Stimulated activated CD4-positive, alpha-beta T cell treated with anti-CD3 and anti-CD28 coated beads, Interleukin-2, amount 100 ng/mL, for 4 hours (primary cell): ENCODE data around the gene G3BP2.
A peak's percentile ranks its signal among the peaks of the same experiment; 100 is the strongest.
"Not testable (repeated sequence)": the region's sequence is repeated elsewhere in the genome, so short reads cannot be mapped to it uniquely, and the experiment has no call there.

Source experiments
- DNase-seq: peaks from one replicate; pipeline ENCODE4 v3.0.0-alpha.2; 2020; ENCODE audit warnings: low read depth

G3BP2 gene

DNA sequence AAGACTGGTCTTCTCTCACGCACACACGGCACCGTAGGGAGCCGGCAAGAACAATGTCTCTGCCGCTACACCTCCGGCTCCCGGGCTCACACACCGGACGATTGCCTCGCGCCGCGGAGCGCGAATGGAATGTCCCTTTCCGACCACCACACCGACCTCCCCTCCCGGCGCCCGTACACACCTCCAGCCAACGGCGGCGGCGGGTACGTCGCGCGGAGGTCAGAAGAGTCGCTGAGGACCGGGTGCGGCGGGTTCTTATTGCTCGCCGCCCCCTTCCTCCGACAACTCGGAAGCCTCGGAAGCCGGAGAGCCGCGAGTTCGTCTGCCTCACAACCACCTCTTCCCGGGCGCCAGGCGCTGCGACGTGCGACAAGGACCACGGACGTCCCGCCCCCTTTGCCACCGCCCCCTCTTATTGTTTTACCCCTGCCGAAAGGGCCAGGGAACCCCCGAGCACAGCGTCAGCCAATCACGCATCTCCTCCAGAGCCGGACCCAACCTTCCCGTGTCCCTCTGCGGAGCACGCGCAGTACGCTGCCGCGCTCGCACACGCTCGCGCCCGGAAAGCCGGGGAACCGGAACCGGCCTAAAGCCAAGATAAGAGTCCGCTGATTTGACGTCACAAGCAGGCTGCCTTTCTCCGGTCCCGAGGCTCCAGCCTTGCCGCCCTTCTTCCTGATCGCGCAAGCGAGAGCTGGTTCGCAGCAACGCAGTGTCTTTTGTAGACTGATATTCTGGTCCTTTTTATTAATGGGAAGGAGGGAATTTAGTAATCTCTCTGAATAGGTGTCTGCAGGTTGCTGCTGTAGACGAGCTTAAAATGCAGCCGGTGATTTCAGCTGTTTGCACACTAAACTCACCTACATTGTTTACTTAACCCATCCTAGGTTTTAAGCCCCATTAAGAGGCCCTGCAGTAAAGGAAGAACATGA, at the start of gene G3BP2:
Gene G3BP2, minus strand, starts transcription at position 385 of the 932 bp plus-strand sequence. CDS start 11,386 bp downstream, outside the sequence.
- peak; percentile 97 for DNase-seq

DNA sequence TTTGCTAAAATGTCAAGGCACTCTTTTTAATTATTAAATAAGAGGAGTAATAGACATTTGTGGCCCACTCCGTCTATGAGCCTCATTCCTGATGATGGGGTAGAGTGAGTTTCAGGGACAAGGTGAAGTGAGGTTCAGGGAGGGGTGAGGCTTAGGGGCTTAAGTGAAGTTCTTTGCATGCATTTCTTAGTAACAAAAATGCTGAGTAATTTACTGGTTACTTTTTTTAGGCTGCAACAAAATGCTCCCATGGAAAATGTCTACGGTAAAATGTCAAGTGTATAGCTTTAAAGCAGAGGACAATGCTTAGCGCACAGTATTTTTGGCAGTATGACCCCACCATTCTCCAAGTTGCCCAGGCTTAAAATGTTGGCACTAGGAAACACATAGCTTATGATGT, 49.2 kb upstream of the G3BP2 start:
- DNase-seq = no peak

DNA sequence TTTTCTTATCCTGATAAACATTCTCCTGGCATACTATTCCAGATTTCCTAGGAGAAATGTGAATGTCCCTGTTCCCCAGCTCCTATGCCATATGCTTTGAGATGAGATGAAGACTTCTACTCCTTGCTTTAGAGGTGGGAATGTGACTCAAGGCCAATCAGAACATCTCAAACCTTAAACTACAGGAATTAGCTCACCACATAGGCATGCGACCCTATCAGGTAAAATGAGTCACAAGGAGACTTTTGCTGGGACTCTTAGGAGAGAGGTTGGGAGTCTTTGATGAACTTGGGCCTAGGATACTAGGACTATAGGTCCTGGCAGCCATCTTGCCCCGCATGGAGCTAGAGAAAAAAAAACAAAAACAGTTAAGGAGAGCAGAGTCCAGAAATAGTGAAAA, 45.3 kb upstream of the G3BP2 start:
- no peak for DNase-seq

DNA sequence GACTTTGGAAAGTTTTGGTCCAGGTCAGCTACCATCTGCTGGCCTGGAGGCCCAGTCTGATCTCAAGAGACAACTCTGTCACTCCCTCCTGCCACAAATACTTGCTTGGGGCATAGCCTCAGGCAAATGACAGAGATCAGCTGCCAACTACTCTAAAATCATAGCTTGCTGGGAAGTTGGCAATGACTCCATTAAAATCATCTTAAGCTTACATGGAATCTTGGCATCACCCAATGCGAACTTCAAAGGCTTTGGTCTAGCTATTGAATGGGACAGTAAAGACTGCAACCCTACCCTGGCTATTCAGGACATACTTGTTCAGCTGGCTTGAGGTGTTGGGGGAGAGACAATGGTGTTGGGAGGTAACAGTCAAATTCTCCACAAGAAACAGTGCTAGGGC, 44.2 kb upstream of the G3BP2 start:
- DNase-seq = no peak

DNA sequence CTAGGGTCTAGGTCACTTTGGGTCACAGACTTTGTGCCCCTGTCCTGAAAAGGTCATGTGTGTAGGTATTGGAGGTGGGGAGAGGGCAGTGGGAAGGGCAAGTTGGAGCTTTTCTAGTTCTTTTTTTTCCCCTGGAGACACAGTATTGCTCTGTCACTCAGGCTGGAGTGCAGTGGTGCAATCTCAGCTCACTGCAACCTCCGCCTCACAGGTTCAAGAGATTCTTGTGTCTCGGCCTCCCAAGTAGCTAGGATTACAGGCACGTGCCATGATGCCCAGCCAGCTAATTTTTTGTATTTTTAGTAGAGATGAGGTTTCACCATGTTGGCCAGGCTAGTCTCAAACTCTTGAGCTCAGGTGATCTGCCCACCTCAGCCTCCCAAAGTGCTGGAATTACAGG, 42.8 kb upstream of the G3BP2 start:
- not testable (repeated sequence) for DNase-seq

DNA sequence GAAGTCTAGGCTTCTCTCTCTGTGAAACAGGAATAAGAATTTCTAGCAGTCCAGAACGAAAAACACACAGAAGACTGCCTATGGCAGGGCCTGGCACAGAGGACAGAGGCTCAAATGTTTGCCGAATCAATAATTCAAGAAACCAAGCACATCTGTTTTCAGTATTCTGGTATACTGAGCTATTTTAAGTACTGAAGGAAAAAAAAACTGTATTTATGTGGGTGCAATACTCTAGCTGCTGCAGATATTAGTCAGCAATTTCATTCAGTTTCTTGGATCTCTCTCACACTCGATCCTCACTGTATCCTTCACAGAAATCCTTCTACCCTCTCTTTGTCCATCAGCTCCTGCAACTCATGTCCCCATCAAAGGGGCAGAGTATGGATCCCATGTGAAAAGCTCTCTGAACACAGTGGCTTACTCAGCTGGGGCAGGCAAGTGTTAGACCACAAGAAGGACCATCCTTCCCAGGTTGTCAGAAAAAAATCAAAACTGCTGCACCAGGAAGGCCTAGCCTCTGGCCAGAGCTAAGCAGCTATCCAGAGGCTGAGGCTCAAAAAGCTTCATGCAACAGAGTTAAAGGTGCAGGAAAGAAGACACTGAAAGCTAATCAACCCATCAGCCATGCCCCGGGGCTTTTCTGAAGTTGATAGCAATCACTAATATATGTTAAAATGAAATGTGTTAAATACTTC, 42.0 kb upstream of the G3BP2 start:
- DNase-seq = no peak

DNA sequence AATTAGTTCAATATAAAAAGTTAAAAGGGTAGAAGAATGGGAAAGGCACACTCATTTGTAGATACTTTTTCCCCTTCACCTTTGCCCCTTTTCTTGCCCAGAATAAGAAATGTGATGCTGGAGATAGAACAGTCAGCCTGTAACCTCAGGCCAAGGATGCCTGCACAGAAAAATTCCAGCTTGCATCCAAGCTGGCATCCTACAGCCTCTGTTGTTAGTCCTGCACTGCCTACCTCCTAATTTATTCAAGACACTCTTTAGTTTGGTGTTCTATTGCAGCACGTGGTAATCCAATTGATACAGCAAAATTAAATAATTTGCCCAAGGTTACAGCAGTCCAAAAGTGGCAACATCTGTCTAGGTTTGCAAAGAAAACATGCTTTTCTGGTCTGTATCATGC, 41.5 kb upstream of the G3BP2 start:
- DNase-seq = no peak

DNA sequence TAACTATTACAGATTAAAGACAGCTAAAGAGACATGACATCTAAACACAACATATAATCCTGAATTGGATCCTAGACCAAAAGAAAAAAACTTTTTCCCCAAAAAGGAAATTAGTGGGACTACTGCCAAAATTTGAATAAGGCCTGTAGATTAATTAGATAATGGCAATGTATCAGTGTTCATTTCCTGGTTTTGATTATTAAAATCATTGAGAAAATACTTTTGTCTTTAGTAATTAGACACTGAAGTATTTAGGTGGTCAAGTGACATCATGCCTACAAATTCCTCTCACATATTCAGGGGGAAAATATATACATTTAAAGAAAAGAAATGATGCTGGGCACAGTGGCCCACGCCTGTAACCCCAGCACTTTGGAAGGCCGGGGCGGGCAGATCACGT, 40.8 kb upstream of the G3BP2 start:
- DNase-seq = no peak

DNA sequence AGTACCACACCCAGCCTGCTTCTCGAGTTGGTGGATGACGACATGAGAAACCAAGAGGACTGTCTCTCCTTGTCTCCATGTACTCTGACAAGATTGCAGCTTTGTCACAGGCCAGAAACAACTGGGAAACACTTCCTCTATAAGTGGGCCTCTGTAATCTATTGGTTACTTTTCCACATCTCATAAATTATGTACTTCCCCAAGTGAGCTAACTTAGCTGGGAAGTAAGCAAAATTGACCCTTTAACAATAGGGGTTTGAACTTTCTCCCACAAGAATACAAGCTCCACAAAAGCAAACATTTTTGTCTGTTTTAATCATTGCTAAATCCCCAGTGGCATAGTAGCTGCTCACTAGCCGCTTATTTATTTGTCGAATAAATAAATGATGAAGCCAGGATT, 37.0 kb upstream of the G3BP2 start:
- DNase-seq = no peak

DNA sequence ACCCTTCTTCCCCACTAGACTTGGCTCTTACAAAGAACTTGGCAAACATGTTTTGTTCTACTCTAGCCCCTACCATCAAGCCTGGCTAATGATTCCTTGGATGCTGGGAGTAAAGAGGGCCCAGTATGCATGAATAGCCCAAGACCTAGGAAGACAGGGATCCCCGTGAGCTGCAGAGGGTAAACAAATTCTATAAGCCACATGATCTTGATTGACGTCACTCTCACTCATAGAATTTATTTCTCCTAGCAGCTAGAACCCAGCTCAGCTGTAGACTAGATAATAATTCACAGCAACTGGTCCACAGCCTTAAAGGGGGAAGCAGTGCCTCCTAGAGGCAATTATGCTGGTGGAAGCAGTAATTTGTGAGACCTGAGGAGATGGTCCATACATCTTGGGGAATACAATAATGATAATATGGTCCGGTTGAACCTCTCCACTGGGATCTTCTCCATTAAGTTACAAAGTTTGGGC, 35.0 kb upstream of the G3BP2 start:
- peak; percentile 24 for DNase-seq

DNA sequence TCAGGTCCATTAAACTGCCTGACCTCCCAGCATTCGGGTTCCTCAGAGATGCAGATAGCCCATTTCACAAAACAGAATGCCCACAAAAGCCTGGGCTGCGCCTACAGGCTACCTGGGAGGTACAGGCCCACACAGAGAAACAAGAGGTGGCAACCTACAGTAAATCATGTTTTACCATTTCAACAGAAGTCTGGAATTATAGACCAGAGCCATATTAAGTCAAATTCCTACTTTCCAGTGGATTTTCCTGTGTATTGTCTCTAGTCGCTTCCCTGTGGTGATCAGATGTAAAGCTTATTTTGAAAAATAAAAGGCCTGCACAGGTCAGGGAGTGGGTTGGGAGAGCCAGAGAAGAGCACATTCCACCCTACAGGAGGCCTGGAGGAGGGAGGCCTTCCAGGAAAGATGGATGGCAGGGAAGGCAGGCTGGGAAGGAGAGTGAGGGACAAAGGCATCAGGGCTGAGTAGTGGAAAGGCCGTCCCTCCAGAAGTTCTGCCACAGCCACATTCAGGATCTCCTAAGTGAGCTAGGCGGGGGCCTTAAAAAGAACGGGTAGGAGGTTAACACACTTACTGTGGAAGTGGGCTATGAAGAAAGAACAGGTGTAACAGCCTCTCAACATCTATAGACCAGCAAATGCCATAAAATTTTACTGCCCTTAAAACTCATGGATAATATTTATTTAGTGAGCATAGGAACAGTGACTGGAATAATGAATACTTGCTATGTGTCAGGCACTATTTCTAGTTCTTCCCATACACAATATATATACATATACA, 32.2 kb upstream of the G3BP2 start:
- no peak for DNase-seq

DNA sequence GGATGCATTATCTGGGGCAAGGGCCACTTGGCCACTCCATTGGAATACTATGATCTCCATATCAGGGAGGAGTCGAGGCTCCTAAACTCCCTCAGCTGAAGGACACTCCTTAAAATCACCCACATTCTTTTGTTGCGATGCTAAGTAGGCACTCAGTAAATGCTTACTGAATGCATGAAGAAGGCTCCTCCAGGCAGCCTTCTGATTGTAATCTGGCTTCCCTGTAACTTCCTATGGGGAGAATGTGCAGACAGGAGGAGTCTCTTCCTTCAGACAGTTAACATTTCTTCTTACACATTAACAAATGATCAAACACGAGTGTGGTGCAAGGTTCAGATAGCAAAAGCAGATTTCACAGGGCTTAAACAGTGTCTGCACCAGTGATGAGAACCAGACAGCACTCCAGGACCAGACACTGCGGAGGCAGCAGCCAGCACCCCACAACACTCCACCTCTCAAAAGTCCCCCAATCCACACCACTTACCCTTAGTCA, 29.8 kb upstream of the G3BP2 start:
- DNase-seq = no peak

DNA sequence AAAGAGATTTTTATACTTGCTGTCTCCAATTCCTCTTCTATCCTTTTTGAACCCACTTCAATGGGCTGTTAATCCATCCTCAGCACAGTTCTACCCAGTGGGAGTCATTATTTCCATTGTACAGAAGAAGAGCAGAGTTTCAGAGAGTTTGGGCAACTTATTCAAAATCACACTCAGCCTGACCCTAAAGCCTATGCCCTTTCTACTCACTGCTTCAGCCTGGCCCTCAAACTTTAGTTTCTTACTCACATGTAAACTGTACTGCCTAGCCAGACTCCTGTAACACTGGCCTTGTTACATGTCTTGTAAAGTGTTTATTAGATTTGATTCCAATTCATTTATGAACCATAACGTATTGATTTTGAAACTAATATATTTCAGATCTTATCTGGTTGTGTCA, 26.1 kb upstream of the G3BP2 start:
- no peak for DNase-seq

DNA sequence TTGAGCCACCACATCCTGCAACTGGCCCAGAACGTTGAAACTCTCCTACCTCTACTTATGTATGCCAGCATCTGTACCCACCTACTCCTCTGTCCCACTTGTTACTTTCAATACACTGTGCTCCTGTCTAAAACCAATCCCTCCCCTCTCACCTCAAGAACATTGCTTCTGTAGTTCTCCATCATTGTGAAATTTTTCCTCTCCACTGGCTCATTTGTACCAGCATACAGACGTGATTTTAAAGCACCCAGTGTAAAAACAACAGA, 25.7 kb upstream of the G3BP2 start:
- DNase-seq = no peak

DNA sequence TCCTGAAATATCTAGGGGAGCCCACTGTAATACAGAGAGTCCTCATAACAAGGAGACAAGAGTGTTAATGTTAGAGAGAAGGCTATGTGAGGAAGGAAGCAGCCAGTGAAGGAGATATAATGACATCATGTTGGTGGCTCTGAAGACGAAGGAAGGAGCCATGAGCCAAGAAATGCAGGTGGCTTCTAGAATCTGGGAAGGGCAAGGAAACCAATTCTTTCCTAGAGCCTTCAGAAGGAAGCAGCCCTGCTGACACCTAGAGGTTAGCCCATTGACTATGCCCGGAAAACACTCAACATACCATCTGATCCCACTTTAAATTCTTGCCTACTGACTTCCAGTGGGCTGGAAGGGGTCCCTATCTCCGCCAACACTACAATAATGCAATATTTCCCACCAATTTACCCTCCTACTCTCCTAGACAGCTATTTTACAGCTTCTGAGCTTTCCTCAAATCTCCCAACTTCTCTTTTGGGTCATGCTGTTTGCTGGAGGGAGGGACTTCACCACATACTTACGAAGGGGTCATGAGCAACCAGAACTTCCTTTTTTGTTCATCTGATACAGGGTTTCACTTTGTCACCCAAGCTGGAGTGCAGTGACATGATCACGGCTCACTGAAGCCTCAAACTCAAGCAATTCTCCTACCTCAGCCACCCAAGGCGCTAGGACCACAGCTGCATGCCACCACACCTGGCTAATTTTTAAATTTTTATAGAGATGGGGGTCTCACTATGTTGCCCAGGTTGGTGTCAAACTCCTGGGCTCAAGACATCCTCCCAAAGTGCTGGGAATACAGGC, 25.2 kb upstream of the G3BP2 start:
- DNase-seq = no peak

DNA sequence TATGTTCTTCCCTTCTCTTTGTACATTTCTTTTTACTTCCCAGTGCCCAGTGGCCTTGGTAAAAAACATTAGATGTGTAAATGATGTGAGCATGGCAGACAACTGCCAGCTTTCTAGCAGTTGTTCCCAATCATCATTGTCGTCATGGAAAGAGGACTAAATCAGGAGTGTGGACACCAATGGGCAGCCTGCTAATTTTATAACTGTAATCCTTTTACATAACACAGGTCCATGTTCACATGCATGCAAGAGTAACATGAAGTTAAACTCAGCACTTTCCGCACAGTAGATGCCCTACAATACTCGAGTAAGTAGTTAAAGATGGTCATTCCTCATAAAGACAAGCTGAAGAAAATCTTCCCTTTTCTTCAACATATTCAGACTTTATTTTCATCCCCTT, 23.4 kb upstream of the G3BP2 start:
- DNase-seq = no peak

DNA sequence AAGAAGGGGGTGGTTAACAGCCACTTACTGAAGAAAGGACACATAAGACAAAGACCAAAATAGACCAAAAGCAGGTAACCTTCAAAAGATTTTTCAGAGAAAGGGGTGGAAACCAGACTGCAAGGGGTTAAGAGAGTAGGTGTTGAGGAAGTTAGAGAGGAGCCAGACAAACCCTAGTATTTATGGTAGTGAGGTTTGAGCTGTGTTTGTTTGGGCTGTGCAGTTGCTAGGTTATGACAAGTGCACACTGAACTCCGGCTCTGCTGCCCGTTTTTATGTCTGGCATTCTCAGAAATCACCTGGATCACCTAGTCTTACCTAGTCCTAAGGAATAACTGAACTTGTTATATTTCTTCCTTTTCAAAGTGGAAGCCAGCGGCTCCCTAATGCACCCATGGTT, 22.9 kb upstream of the G3BP2 start:
- DNase-seq = no peak

DNA sequence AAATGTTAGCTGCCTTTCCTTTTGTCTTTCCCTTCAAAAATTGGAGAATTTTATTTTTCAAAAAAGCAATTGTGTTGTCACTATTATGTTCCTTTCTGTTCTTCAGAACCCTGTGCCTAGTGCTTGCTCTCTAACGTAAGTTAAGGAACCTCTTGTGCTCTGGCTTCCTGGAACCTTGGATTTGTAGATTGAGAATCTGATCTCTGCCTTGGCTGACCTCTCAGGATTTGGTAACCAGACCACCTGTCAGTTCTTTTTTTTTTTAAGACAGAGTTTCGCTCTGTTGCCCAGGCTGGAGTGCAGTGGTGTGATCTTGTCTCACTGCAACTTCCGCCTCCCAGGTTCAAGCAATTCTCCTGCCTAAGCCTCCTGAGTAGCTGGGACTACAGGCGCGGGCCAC, 18.9 kb upstream of the G3BP2 start:
- DNase-seq = not testable (repeated sequence)

DNA sequence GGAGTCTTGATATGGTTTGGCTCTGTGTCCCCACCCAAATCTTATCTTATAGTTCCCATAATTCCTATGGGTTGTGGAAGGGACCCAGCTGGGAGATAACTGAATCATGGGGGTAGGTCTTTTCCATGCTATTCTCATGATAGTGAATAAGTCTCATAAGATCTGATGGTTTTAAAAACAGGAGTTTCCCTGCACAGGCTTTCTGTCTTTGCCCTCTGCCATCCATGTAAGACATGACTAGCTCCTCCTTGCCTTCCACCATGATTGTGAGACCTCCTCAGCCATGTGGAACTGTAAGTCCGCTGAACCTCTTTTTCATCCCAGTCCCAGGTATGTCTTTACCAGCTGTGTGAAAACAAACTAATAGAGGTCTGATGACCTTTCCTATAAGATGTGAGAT, 13.9 kb upstream of the G3BP2 start:
- not testable (repeated sequence) for DNase-seq

DNA sequence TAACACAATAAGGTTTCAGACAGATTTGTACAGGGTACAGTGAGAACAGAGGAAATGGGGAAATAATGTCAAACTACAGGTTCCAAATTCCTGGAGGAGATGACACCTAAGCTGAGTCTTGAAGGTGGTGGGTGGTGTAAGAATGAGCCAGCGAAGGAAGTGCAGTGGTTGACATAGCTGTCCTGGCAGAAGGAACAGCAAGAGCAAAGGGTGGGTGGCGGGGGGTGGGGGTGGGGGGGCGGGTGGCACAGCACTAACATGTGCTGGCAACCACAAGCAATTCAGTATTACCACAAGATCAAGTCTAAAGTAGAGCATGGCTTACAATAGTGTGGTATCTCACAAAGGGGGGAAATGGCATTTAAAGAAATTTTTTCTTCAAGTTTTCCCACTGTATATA, 13.1 kb upstream of the G3BP2 start:
- peak; percentile 31 for DNase-seq

DNA sequence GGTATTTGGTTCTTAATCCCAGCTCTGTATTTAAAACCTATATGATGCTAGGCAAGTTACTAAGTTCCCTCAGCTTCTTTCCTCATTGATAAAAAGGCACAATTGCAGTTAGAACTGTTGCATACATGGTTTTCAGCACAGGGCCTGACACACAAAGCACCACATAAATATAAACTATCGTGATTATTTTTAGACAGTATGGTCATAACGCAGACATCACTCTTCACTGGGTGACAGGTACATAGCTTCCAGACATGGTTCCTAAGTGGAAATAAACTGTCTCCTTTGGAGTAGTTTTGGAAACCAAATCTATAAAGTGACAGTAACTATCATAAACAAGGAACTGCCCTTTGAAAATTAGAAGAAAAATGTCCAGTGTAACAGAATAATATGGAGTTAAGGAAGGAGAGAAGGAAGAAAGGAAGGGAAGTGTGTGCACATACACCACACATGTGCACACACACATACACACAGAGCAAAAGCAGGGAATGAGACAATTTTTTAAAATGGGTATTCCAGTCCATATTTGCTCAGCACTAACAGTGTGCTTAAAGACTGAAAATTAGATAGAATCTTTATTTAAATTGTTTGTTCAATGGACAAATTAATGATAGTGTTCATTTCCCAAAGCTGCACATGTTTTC, 12.5 kb upstream of the G3BP2 start:
- DNase-seq = no peak
